Pancreas (tissue), 10 donors: ENCODE results near the gene CNNM3. TPM values are rescaled to one million over a fixed set of nuclear protein-coding genes. Genes with fewer than 3 reads are reported as not detected.

Source experiments
- ATAC-seq, 4 donors: fragments of 200-7000 bp; cut with Tn5 transposase; one replicate each; pipeline versions ENCODE4 v1.8.0 to v1.9.1; 2020; ENCODE audit warnings: mild to moderate bottlenecking in 4 of 4, moderate library complexity in 4 of 4
- DNase-seq, 6 donors: peaks; one replicate each; pipeline ENCODE4 v3.0.0-alpha.2; 2020
- FAIRE-seq: peaks from 2 replicates; lab custom pipeline; 2012; peaks lifted over from hg19 to GRCh38; lab: Jason Lieb, UNC
- H3K27ac ChIP-seq, 4 donors: fragments of 200-600 bp; sonication (generic); 1 replicate in 3 of 4; 2 replicates in 1 of 4; pipeline versions ENCODE4 v1.5.0 to v1.8.0; 2020
- H3K27me3 ChIP-seq, 4 donors: fragments of 200-600 bp; one replicate each; pipeline ENCODE4 v1.8.0; 2021
- H3K36me3 ChIP-seq, 3 donors: fragments of 200-600 bp; sonication (generic) in 1 of 3; one replicate each; pipeline versions ENCODE4 v1.5.0 to v1.8.0; 2020 to 2021
- H3K4me1 ChIP-seq, 3 donors: fragments of 200-600 bp; one replicate each; pipeline ENCODE4 v1.8.0; 2021
- H3K4me3 ChIP-seq, 4 donors: fragments of 200-600 bp; sonication (generic) in 2 of 4; one replicate each; pipeline versions ENCODE4 v1.5.0 to v1.8.0; 2020 to 2021
- H3K9me3 ChIP-seq, 4 donors: fragments of 200-600 bp; one replicate each; pipeline ENCODE4 v1.8.0; 2021
- WGBS, 2 donors: extraction: QIAGEN DNeasy Blood & Tissue Kit; methylation state at CpG; one replicate each; pipeline ENCODE4 v1.1.7; 2013; 5-methylcytosine and 5-hydroxymethylcytosine counted together
- intact Hi-C, 3 donors: fragments of 100-400 bp; cut with DNase I; formaldehyde crosslinking; loops; one replicate each; pipeline versions ENCODE4 v1.11.1 to v1.14.2; 2022
- polyA plus RNA-seq, 2 donors: library from polyadenylated mRNA; stranded (reverse); fragments of 200-250 nt; gene quantifications; one replicate each; pipeline ENCODE4 v1.2.3, GENCODE V29; 2013
- total RNA-seq, 6 donors: library from RNA; stranded (reverse); fragmentation: NEBNext Ultra II Directional in 4 of 6; extraction: Animal tissue kit (Norgen Biotek cat#: 25700) in 4 of 6; gene quantifications; one replicate each; pipeline versions ENCODE4 v1.2.1 to v1.2.4, GENCODE V29; 2021 to 2023
- TF ChIP-seq, protein P1 (sequence below), 4 donors: fragments of 200-600 bp; sonication (generic) in 3 of 4; IDR thresholded peaks; one replicate each; pipeline versions ENCODE4 v1.5.0 to v1.8.0; 2021; ENCODE audit warnings: antibody characterized with exemption in 4 of 4
- donor health status: healthy with polysubstance abuse.
- donor health status: DM: no; HTN: no; CAD: no; lungs with moderate emphysema.
- donor health status: DM: no; HTN: no; CAD: no.
- donor health status: control.
- donor health status: control.
- donor health status: Bipolar disorder and iron deficiency.
- donor health status: DM: yes; HTN: yes; CAD: no.
- donor health status: DM: no; HTN: no; CAD: no.
- donor health status: DM: no; HTN: no; CAD: no.
- donor health status: DM: yes; HTN: yes; CAD: no.

CNNM3 gene
- total and polyA plus RNA-seq, 8 donors: 13.6 to 35.1 (median 25.1) TPM

DNA sequence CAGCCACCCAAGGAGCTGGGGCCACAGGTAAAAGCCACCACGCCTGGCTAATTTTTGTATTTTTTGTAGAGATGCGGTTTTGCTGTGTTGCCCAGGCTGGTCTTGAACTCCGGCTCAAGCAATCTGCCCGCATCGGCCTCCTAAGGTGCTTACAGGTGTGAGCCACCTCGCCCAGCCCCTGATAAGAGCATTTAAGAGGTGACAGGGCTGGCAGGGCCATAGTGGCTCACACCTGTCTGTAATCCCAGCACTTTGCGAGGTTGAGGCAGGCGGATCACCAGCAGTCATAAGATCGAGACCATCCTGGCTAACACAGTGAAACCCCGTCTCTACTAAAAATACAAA lies 9.0 kb upstream of the CNNM3 start:
- no peaks in the 10 kb centered on the region for H3K36me3 ChIP-seq
- ATAC-seq (no peak), FAIRE-seq (no peak), DNase-seq (no peak)
- peak overlapping the region in 1 of 4 donors; percentile 10 for H3K27ac ChIP-seq
- no peaks in the 10 kb centered on the region for H3K27me3 ChIP-seq
- H3K9me3 ChIP-seq: no peaks in the 10 kb centered on the region
- WGBS, 2 donors: 68 to 70% methylated on average over 10 of the region's 10 CpGs
- no peaks in the 10 kb centered on the region for H3K4me1 ChIP-seq
- H3K4me3 ChIP-seq: no peak overlapping the region
- TF ChIP-seq, protein P1, sequence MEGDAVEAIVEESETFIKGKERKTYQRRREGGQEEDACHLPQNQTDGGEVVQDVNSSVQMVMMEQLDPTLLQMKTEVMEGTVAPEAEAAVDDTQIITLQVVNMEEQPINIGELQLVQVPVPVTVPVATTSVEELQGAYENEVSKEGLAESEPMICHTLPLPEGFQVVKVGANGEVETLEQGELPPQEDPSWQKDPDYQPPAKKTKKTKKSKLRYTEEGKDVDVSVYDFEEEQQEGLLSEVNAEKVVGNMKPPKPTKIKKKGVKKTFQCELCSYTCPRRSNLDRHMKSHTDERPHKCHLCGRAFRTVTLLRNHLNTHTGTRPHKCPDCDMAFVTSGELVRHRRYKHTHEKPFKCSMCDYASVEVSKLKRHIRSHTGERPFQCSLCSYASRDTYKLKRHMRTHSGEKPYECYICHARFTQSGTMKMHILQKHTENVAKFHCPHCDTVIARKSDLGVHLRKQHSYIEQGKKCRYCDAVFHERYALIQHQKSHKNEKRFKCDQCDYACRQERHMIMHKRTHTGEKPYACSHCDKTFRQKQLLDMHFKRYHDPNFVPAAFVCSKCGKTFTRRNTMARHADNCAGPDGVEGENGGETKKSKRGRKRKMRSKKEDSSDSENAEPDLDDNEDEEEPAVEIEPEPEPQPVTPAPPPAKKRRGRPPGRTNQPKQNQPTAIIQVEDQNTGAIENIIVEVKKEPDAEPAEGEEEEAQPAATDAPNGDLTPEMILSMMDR (IDR thresholded peaks at IDR 0.05): no peak
- intact Hi-C loops: loop anchor here in 1 of 3 donors (10.0 kb wide), 1 partner anchor 202 kb away; no protein-coding TSS in a partner anchor

DNA sequence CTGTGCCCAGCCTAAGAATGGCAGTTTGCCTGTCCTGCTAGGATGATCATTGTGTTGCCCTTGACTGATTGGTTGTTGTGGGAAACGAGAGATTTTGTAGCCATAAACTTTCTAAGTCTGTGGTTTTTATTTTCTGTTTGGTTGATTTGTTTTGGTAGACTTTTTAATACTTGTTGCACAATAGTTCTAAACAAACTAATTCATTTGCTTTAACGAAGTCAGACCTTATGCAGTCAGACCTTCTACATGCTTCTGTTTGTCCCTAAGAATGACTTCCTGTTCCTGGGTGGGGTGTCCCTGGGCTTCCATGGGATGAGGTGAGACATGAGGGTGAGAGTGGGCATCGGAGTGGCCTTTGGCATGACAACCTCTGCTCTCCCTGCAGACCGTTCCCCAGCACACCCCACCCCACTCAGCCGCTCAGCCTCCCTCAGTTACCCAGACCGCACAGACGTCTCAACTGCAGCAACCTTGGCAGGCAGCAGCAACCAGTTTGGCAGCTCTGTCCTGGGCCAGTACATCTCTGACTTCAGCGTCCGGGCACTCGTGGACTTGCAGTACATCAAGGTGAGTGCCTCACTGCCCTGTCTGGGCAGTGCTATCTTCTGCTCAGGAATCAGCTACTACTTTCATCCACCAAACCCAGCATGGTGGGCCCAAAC lies 7.8 kb upstream of the CNNM3 start:
- 66 to 67% methylated on average over 10 of the region's 10 CpGs for WGBS, 2 donors
- H3K4me1 ChIP-seq: no peaks in the 10 kb centered on the region
- no peak overlapping the region for H3K27ac ChIP-seq
- intact Hi-C loops: loop anchor here in 1 of 3 donors (10.0 kb wide), 1 partner anchor 204 kb away; no protein-coding TSS in a partner anchor
- DNase-seq (no peak), FAIRE-seq (no peak), ATAC-seq (peak in 3 of 4 donors; percentile 19 to 71 (median 48))
- H3K36me3 ChIP-seq: no peaks in the 10 kb centered on the region
- no peak overlapping the region for H3K4me3 ChIP-seq
- no peaks in the 10 kb centered on the region for H3K27me3 ChIP-seq
- TF ChIP-seq, protein P1 (IDR thresholded peaks at IDR 0.05): no peak
- no peaks in the 10 kb centered on the region for H3K9me3 ChIP-seq

DNA sequence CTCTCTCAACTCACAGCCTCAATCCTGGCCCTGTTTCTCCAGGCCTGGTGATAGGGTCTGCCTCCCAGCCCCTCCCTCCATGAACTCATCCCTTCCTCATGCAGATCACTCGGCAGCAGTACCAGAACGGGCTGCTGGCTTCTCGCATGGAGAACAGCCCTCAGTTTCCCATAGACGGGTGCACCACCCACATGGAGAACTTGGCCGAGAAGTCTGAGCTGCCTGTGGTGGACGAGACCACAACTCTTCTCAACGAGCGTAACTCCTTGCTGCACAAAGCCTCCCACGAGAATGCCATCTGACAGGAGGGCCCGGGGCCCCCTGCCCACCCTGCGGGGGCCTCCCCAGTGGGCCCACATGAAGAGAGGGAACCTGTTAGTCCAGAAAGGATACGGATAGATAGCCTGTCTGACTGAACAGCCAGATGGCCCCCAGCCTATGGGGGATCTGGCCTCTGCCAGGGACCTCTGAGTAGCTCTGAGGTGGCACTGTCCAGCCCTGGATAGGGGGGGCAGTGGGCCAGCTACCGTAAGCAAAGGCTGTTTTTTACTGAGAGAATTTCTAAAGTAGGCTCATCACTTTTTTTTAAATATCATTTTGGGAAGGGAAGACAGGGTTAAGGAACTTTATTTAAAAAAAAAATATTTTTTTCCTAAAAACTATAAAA lies 6.7 kb upstream of the CNNM3 start:
- DNase-seq (no peak), FAIRE-seq (no peak), ATAC-seq (no peak)
- Histone ChIP-seq H3K4me3 (no peak overlapping the region), H3K4me1 (no peaks in the 10 kb centered on the region), H3K9me3 (no peaks in the 10 kb centered on the region), H3K27ac (no peak overlapping the region), H3K36me3 (no peaks in the 10 kb centered on the region), H3K27me3 (no peaks in the 10 kb centered on the region)
- TF ChIP-seq, protein P1 (IDR thresholded peaks at IDR 0.05): no peak
- 89 to 91% methylated on average over 13 of the region's 13 CpGs for WGBS, 2 donors
- intact Hi-C loops: loop anchor here in 1 of 3 donors (10.0 kb wide), 1 partner anchor 205 kb away; no protein-coding TSS in a partner anchor

DNA sequence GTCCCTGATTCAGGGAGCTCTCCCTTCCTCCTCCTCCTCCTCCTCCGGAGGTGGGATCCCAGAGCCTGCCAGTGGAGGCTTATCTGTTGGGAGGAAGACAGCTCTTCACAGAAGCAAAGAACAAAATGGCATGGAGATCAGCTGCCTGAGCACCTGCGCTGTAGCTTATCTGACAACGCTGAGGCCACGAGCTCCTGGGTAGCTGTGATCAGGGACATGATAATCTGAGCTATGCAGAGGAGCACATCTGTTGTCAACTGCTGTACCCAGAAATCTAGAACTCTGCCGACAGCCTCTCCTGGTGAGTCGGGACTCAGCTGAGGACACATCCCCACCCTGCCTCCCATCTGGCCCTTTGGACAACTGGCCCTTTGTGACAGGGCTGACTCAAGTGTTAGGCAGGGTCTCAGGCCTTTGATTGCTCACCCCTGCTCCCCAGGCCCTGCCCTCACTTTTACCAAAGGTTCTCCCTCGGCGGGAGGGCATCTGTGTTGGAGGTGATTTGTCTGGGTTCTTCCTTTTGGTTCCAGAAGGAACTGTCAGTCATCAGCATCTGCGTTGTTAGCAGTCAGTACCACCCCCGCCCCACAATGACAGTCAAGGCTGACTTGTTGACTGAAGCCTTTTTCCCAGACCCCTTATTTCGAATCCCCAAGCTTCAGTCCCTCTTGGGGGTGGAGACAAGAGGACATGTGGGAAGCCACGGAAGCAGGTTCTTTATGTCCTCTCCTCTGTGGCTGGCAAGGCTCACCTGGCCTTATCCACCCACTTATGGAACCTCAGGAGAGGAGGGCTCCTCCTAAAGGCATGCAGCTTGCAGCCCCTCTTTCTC lies 5.9 kb upstream of the CNNM3 start:
- no peak for FAIRE-seq
- intact Hi-C loops: loop anchor here in 1 of 3 donors (10.0 kb wide), 1 partner anchor 205 kb away; no protein-coding TSS in a partner anchor
- no peak overlapping the region for H3K27ac ChIP-seq
- TF ChIP-seq, protein P1 (IDR thresholded peaks at IDR 0.05): no peak
- no peaks in the 10 kb centered on the region for H3K9me3 ChIP-seq
- WGBS, 2 donors: 81 to 83% methylated on average over 12 of the region's 12 CpGs
- no peak overlapping the region for H3K4me3 ChIP-seq
- DNase-seq: no peak
- peaks cover 0 to 2% (median 0%) of the 10 kb centered on the region in 3 donors for H3K4me1 ChIP-seq
- H3K36me3 ChIP-seq: no peaks in the 10 kb centered on the region
- no peaks in the 10 kb centered on the region for H3K27me3 ChIP-seq
- no peak for ATAC-seq
